ENCODE results near the gene NDUFAF4.
"Not testable (repeated sequence)": the region's sequence is repeated elsewhere in the genome, so short reads cannot be mapped to it uniquely, and the experiment has no call there.

The NDUFAF4 gene

GRCh38 chr6:96923400-96923799 lies 25.7 kb upstream of the NDUFAF4 start:
- Mint-ChIP-seq H3K4me1 (peaks cover 12 to 13% of the 10 kb centered on the region in 2 donors), H3K36me3 (no peaks in the 10 kb centered on the region), H3K27ac (peak overlapping the region; percentile 6), H3K9me3 (no peaks in the 10 kb centered on the region), H3K27me3 (peaks cover 3 to 17% of the 10 kb centered on the region in 2 donors), H3K4me3 (no peak overlapping the region)
- ATAC-seq (replicated peaks), result no peak
- no peak for DNase-seq

- Mint-ChIP-seq H3K9me3 (no peaks in the 10 kb centered on the region), H3K36me3 (peaks cover 0 to 1% of the 10 kb centered on the region in 2 donors), H3K27me3 (peaks cover 21 to 52% of the 10 kb centered on the region in 2 donors), H3K27ac (no peak overlapping the region), H3K4me3 (no peak overlapping the region), H3K4me1 (peaks cover 2 to 6% of the 10 kb centered on the region in 2 donors)
- ATAC-seq (replicated peaks) (no peak), DNase-seq (no peak)
Observed at GRCh38 chr6:96917098-96917497, 19.4 kb upstream of the NDUFAF4 start.

- Mint-ChIP-seq H3K36me3 (peaks cover 0 to 3% of the 10 kb centered on the region in 2 donors), H3K9me3 (no peaks in the 10 kb centered on the region), H3K4me1 (peaks cover 2 to 4% of the 10 kb centered on the region in 2 donors), H3K27me3 (peaks cover 35 to 66% of the 10 kb centered on the region in 2 donors), H3K27ac (no peak overlapping the region), H3K4me3 (no peak overlapping the region)
- no peak for ATAC-seq (replicated peaks)
- no peak for DNase-seq
Observed at GRCh38 chr6:96913621-96914020, 15.9 kb upstream of the NDUFAF4 start.

GRCh38 chr6:96911751-96912150 lies 14.1 kb upstream of the NDUFAF4 start:
- Mint-ChIP-seq H3K9me3 (no peaks in the 10 kb centered on the region), H3K27ac (no peak overlapping the region), H3K27me3 (peaks cover 39 to 53% of the 10 kb centered on the region in 2 donors), H3K36me3 (peaks cover 0 to 3% of the 10 kb centered on the region in 2 donors), H3K4me1 (peaks cover 0 to 6% of the 10 kb centered on the region in 2 donors), H3K4me3 (no peak overlapping the region)
- ATAC-seq (replicated peaks) (no peak), DNase-seq (no peak)

GRCh38 chr6:96911171-96911570 lies 13.5 kb upstream of the NDUFAF4 start:
- no peak for DNase-seq
- Mint-ChIP-seq H3K4me1 (peaks cover 0 to 6% of the 10 kb centered on the region in 2 donors), H3K27ac (no peak overlapping the region), H3K4me3 (no peak overlapping the region), H3K27me3 (peaks cover 42 to 53% of the 10 kb centered on the region in 2 donors), H3K9me3 (no peaks in the 10 kb centered on the region), H3K36me3 (peaks cover 0 to 3% of the 10 kb centered on the region in 2 donors)
- no peak for ATAC-seq (replicated peaks)

- no peak for ATAC-seq (replicated peaks)
- peaks cover 0 to 3% of the 10 kb centered on the region in 2 donors for H3K36me3 Mint-ChIP-seq
- no peaks in the 10 kb centered on the region for H3K9me3 Mint-ChIP-seq
- H3K4me3 Mint-ChIP-seq, result no peak overlapping the region
- DNase-seq, result no peak
- H3K27ac Mint-ChIP-seq, result no peak overlapping the region
- H3K27me3 Mint-ChIP-seq, result peaks cover 42 to 44% of the 10 kb centered on the region in 2 donors
- peaks cover 0 to 6% of the 10 kb centered on the region in 2 donors for H3K4me1 Mint-ChIP-seq
Observed at GRCh38 chr6:96909811-96910210, 12.1 kb upstream of the NDUFAF4 start.

GRCh38 chr6:96907498-96907897 lies 9.8 kb upstream of the NDUFAF4 start:
- H3K4me3 Mint-ChIP-seq, result no peak overlapping the region
- peak; percentile 94 to 96 for ATAC-seq (replicated peaks)
- no peaks in the 10 kb centered on the region for H3K9me3 Mint-ChIP-seq
- peaks cover 40% of the 10 kb centered on the region in 2 donors for H3K27me3 Mint-ChIP-seq
- peaks cover 0 to 3% of the 10 kb centered on the region in 2 donors for H3K36me3 Mint-ChIP-seq
- peaks cover 0 to 6% of the 10 kb centered on the region in 2 donors for H3K4me1 Mint-ChIP-seq
- no peak overlapping the region for H3K27ac Mint-ChIP-seq
- no peak for DNase-seq

- H3K9me3 Mint-ChIP-seq, result no peaks in the 10 kb centered on the region
- ATAC-seq (replicated peaks) (no peak), DNase-seq (no peak)
- no peak overlapping the region for H3K27ac Mint-ChIP-seq
- H3K36me3 Mint-ChIP-seq, result peaks cover 1 to 2% of the 10 kb centered on the region in 2 donors
- peaks cover 7 to 17% of the 10 kb centered on the region in 2 donors for H3K4me1 Mint-ChIP-seq
- peaks cover 9 to 18% of the 10 kb centered on the region in 2 donors for H3K27me3 Mint-ChIP-seq
- H3K4me3 Mint-ChIP-seq, result no peak overlapping the region
Observed at GRCh38 chr6:96900873-96901272, 3.2 kb upstream of the NDUFAF4 start.

- Mint-ChIP-seq H3K27ac (no peak overlapping the region), H3K36me3 (peaks cover 3 to 4% of the 10 kb centered on the region in 2 donors), H3K4me1 (peaks cover 8 to 22% of the 10 kb centered on the region in 2 donors), H3K27me3 (peaks cover 4 to 13% of the 10 kb centered on the region in 2 donors), H3K9me3 (no peaks in the 10 kb centered on the region), H3K4me3 (no peak overlapping the region)
- no peak for DNase-seq
- ATAC-seq (replicated peaks), result no peak
Observed at GRCh38 chr6:96899451-96899998, 1.8 kb upstream of the NDUFAF4 start.

- Mint-ChIP-seq H3K27ac (no peak overlapping the region), H3K27me3 (peaks cover 4 to 12% of the 10 kb centered on the region in 2 donors), H3K9me3 (no peaks in the 10 kb centered on the region), H3K4me1 (peaks cover 8 to 22% of the 10 kb centered on the region in 2 donors), H3K4me3 (no peak overlapping the region), H3K36me3 (peaks cover 3 to 4% of the 10 kb centered on the region in 2 donors)
- ATAC-seq (replicated peaks) (no peak), DNase-seq (no peak)
Observed at GRCh38 chr6:96899019-96899418, 1.3 kb upstream of the NDUFAF4 start.

GRCh38 chr6:96898241-96898851 lies 655 bp upstream of the NDUFAF4 start:
- Mint-ChIP-seq H3K36me3 (peaks cover 3 to 4% of the 10 kb centered on the region in 2 donors), H3K27ac (peak overlapping the region; percentile 92), H3K4me1 (peaks cover 8 to 22% of the 10 kb centered on the region in 2 donors), H3K27me3 (peaks cover 1 to 9% of the 10 kb centered on the region in 2 donors), H3K9me3 (no peaks in the 10 kb centered on the region), H3K4me3 (peak overlapping the region; percentile 86 to 89)
- no peak for ATAC-seq (replicated peaks)
- DNase-seq, result no peak

- ATAC-seq (replicated peaks), result no peak
- no peaks in the 10 kb centered on the region for H3K9me3 Mint-ChIP-seq
Observed at GRCh38 chr6:96889146-96889545, 8.5 kb downstream of the NDUFAF4 start.

GRCh38 chr6:96888745-96889144 lies 8.9 kb downstream of the NDUFAF4 start:
- peaks cover 2 to 6% of the 10 kb centered on the region in 2 donors for H3K4me1 Mint-ChIP-seq
- H3K36me3 Mint-ChIP-seq, result peaks cover 7 to 20% of the 10 kb centered on the region in 2 donors
- no peaks in the 10 kb centered on the region for H3K27me3 Mint-ChIP-seq
- no peak overlapping the region for H3K4me3 Mint-ChIP-seq
- DNase-seq (no peak), ATAC-seq (replicated peaks) (no peak)
- no peaks in the 10 kb centered on the region for H3K9me3 Mint-ChIP-seq
- no peak overlapping the region for H3K27ac Mint-ChIP-seq

More at GRCh38 chr6:96889146-96889545, 8.5 kb downstream of the NDUFAF4 start:
- Mint-ChIP-seq H3K4me3 (no peak overlapping the region), H3K27me3 (no peaks in the 10 kb centered on the region), H3K4me1 (peaks cover 2 to 6% of the 10 kb centered on the region in 2 donors), H3K36me3 (peaks cover 7 to 20% of the 10 kb centered on the region in 2 donors), H3K27ac (no peak overlapping the region)
- no peak for DNase-seq

GRCh38 chr6:96886519-96886918 lies 11.2 kb downstream of the NDUFAF4 start:
- no peak for ATAC-seq (replicated peaks)
- H3K4me3 Mint-ChIP-seq, result no peak overlapping the region
- H3K9me3 Mint-ChIP-seq, result no peaks in the 10 kb centered on the region
- no peak overlapping the region for H3K27ac Mint-ChIP-seq
- peaks cover 0 to 4% of the 10 kb centered on the region in 2 donors for H3K27me3 Mint-ChIP-seq
- H3K4me1 Mint-ChIP-seq, result peaks cover 2 to 6% of the 10 kb centered on the region in 2 donors
- no peak for DNase-seq
- peaks cover 4 to 17% of the 10 kb centered on the region in 2 donors for H3K36me3 Mint-ChIP-seq

- H3K9me3 Mint-ChIP-seq, H3K27ac Mint-ChIP-seq, H3K4me1 Mint-ChIP-seq, H3K27me3 Mint-ChIP-seq, DNase-seq: not testable (repeated sequence)
- ATAC-seq (replicated peaks), result peak; percentile 42 to 45
- Mint-ChIP-seq H3K36me3 (peaks cover 3 to 11% of the 10 kb centered on the region in 2 donors), H3K4me3 (peak overlapping the region in 1 of 2 donors; percentile 17)
Observed at GRCh38 chr6:96885187-96885631, 12.5 kb downstream of the NDUFAF4 start.

All from stimulated activated naive B cell treated with anti-CD40 and anti-IgM and Interleukin-4, amounts not matched to agents 10 μg/mL and 1 μg/mL and 100 μg/mL, for 72 hours (primary cell).